ENCODE measurements around the gene KRT1. TPM values are rescaled to one million over a fixed set of nuclear protein-coding genes. Genes with fewer than 3 reads are reported as not detected.

The KRT1 gene
- total RNA-seq, 1 donor from 2014 or later, result 3.5 TPM

- Histone ChIP-seq H3K36me3 (no peaks in the 10 kb centered on the region), H3K9me3 (no peaks in the 10 kb centered on the region), H3K4me3 (no peak overlapping the region), H3K27ac (no peak overlapping the region), H3K4me1 (peaks cover 8% of the 10 kb centered on the region), H3K27me3 (peaks cover 38% of the 10 kb centered on the region)
- ATAC-seq (no peak), DNase-seq (no peak)
- TF ChIP-seq CTCF (IDR thresholded peaks at IDR 0.05), result no peak
- intact Hi-C loops (cut with DNase I), result no loop called here
Measured at GRCh38 chr12:52689936-52690335, 9.7 kb upstream of the KRT1 start.

GRCh38 chr12:52689239-52689638 lies 9.0 kb upstream of the KRT1 start:
- DNase-seq (no peak), ATAC-seq (no peak)
- Histone ChIP-seq H3K4me1 (peaks cover 8% of the 10 kb centered on the region), H3K4me3 (no peak overlapping the region), H3K36me3 (no peaks in the 10 kb centered on the region), H3K27ac (no peak overlapping the region), H3K27me3 (peaks cover 36% of the 10 kb centered on the region), H3K9me3 (no peaks in the 10 kb centered on the region)
- intact Hi-C loops (cut with DNase I), result no loop called here
- no peak for TF ChIP-seq CTCF (IDR thresholded peaks at IDR 0.05)

GRCh38 chr12:52688481-52688880 lies 8.3 kb upstream of the KRT1 start:
- no peak for DNase-seq
- intact Hi-C loops (cut with DNase I), result no loop called here
- peaks cover 8% of the 10 kb centered on the region for H3K4me1 ChIP-seq
- no peak overlapping the region for H3K27ac ChIP-seq
- no peak for ATAC-seq
- H3K36me3 ChIP-seq, result no peaks in the 10 kb centered on the region
- peaks cover 36% of the 10 kb centered on the region for H3K27me3 ChIP-seq
- no peak for TF ChIP-seq CTCF (IDR thresholded peaks at IDR 0.05)
- H3K4me3 ChIP-seq, result no peak overlapping the region
- H3K9me3 ChIP-seq, result no peaks in the 10 kb centered on the region

GRCh38 chr12:52687497-52688385 lies 7.5 kb upstream of the KRT1 start:
- H3K27ac ChIP-seq, result no peak overlapping the region
- peak; percentile 25 for ATAC-seq
- DNase-seq, result no peak
- H3K27me3 ChIP-seq, result peaks cover 36% of the 10 kb centered on the region
- intact Hi-C loops (cut with DNase I), result no loop called here
- H3K36me3 ChIP-seq, result no peaks in the 10 kb centered on the region
- no peaks in the 10 kb centered on the region for H3K9me3 ChIP-seq
- H3K4me3 ChIP-seq, result no peak overlapping the region
- no peak for TF ChIP-seq CTCF (IDR thresholded peaks at IDR 0.05)
- peaks cover 8% of the 10 kb centered on the region for H3K4me1 ChIP-seq

GRCh38 chr12:52686756-52687487 lies 6.7 kb upstream of the KRT1 start:
- no peak for ATAC-seq
- Histone ChIP-seq H3K36me3 (no peaks in the 10 kb centered on the region), H3K4me3 (no peak overlapping the region), H3K4me1 (peaks cover 8% of the 10 kb centered on the region), H3K27me3 (peaks cover 36% of the 10 kb centered on the region), H3K9me3 (no peaks in the 10 kb centered on the region), H3K27ac (no peak overlapping the region)
- no peak for TF ChIP-seq CTCF (IDR thresholded peaks at IDR 0.05)
- intact Hi-C loops (cut with DNase I), result no loop called here
- DNase-seq, result no peak
